HCT116 (cell line): Measurements from ENCODE around the gene PDE2A. TPM values are rescaled to one million over a fixed set of nuclear protein-coding genes. Genes with fewer than 3 reads are reported as not detected.

Experiments used
- ATAC-seq: fragments of 200-7000 bp; cut with Tn5 transposase; 2 replicates; pipeline ENCODE4 v1.9.1; 2020; ENCODE audit warnings: mild to moderate bottlenecking, moderate library complexity
- BruUV-seq: library from RNA; stranded (reverse); fragments of 400-500 nt; replicated peaks from 2 replicates; lab custom pipeline; 2021; lab: Mats Ljungman, UMichigan
- CTCF ChIA-PET: fragments of 300-600 bp; sonication (Branson Sonifier 250); formaldehyde crosslinking; loops from one replicate; lab custom pipeline; 2021; ENCODE audit warnings: antibody characterized with exemption; lab: Charles Lee
- POLR2A ChIA-PET: fragments of 300-600, 350-600 bp; sonication (Branson Sonifier 250); formaldehyde crosslinking; loops from one replicate; lab custom pipeline; 2021; ENCODE audit warnings: antibody characterized with exemption; lab: Charles Lee
- RAD21 ChIA-PET, 2 experiments: fragments of 300-600 bp; sonication (Branson Sonifier 250); formaldehyde crosslinking; loops; one replicate each; lab custom pipeline; 2023; ENCODE audit warnings: low total read pairs in 2 of 2; ENCODE audit not compliant: uncharacterized antibody in 2 of 2, unreplicated experiment in 2 of 2, low non-redundant PET in 1 of 2; lab: Charles Lee
- DNase-seq: peaks from one replicate; pipeline ENCODE4 v3.0.0-alpha.2; 2010; ENCODE audit warnings: low read depth, low spot score
- H2AFZ ChIP-seq: fragments of 200-600 bp; shearing (Covaris generic), sonication (generic); 2 replicates; pipeline ENCODE4 v1.6.1; 2017; ENCODE audit warnings: low read depth, mixed run types, mixed read lengths, antibody characterized with exemption, low read length; ENCODE audit not compliant: poor library complexity, severe bottlenecking
- H3K27ac ChIP-seq: 2 replicates; pipeline ENCODE4 v1.5.1; 2012; ENCODE audit warnings: low read depth, low read length
- H3K27me3 ChIP-seq: fragments of 200-600 bp; sonication (generic); 2 replicates; pipeline ENCODE4 v1.6.1; 2016; ENCODE audit warnings: mixed run types, low read length, mixed read lengths; ENCODE audit not compliant: insufficient read depth
- H3K36me3 ChIP-seq, 2 experiments: fragments of 200-500 bp in 1 of 2; fragments of 200-600 bp in 1 of 2; sonication (Bioruptor generic) in 1 of 2; sonication (generic) in 1 of 2; 2 replicates each; pipeline versions ENCODE4 v1.5.1 to v1.6.1; 2014 to 2016; ENCODE audit warnings: low read length in 2 of 2, inconsistent platforms in 1 of 2, mixed read lengths in 1 of 2, mixed run types in 1 of 2; ENCODE audit not compliant: insufficient read depth in 2 of 2, control insufficient read depth in 1 of 2
- H3K4me1 ChIP-seq, 2 experiments: fragments of 200-600 bp in 1 of 2; sonication (generic) in 1 of 2; 2 replicates each; pipeline versions ENCODE4 v1.5.1 to v1.6.1; 2012 to 2017; ENCODE audit warnings: low read length in 2 of 2, inconsistent platforms in 1 of 2, mild to moderate bottlenecking in 1 of 2, mixed read lengths in 1 of 2, mixed run types in 1 of 2, moderate library complexity in 1 of 2; ENCODE audit not compliant: insufficient read depth in 2 of 2, control insufficient read depth in 1 of 2
- H3K4me2 ChIP-seq: fragments of 200-600 bp; sonication (generic); 2 replicates; pipeline ENCODE4 v1.6.1; 2017; ENCODE audit warnings: mixed run types, low read length, mixed read lengths
- H3K4me3 ChIP-seq, 2 experiments: fragments of 200-600 bp in 1 of 2; sonication (generic) in 1 of 2; replicated peaks in 1 of 2; 2 replicates each; pipeline ENCODE4 v1.5.1; 2011 to 2016; ENCODE audit warnings: low read length in 2 of 2, control low read depth in 1 of 2, low read depth in 1 of 2, mild to moderate bottlenecking in 1 of 2, mixed read lengths in 1 of 2, mixed run types in 1 of 2
- H3K79me2 ChIP-seq: fragments of 200-600 bp; sonication (generic); 2 replicates; pipeline ENCODE4 v1.6.1; 2017; ENCODE audit warnings: mild to moderate bottlenecking, mixed run types, low read length, moderate library complexity, mixed read lengths; ENCODE audit not compliant: insufficient read depth
- H3K9ac ChIP-seq: fragments of 200-600 bp; sonication (generic); 2 replicates; pipeline ENCODE4 v1.6.1; 2016; ENCODE audit warnings: low read length, mixed read lengths
- H3K9me2 ChIP-seq: fragments of 200-600 bp; sonication (generic), shearing (Covaris generic); 2 replicates; pipeline ENCODE4 v1.6.1; 2017; ENCODE audit warnings: mixed run types, mild to moderate bottlenecking, moderate library complexity; ENCODE audit not compliant: insufficient read depth
- H3K9me3 ChIP-seq, 2 experiments: fragments of 200-500 bp in 1 of 2; fragments of 200-600 bp in 1 of 2; sonication (Bioruptor generic) in 1 of 2; sonication (generic) in 1 of 2; 2 replicates each; pipeline ENCODE4 v1.6.1; 2014 to 2017; ENCODE audit warnings: low read length in 2 of 2, mixed read lengths in 2 of 2, inconsistent platforms in 1 of 2, low read depth in 1 of 2, mild to moderate bottlenecking in 1 of 2, mixed run types in 1 of 2, moderate library complexity in 1 of 2; ENCODE audit not compliant: control insufficient read depth in 1 of 2, insufficient read depth in 1 of 2
- H4K20me1 ChIP-seq: fragments of 200-600 bp; sonication (generic), shearing (Covaris generic); 2 replicates; pipeline ENCODE4 v1.6.1; 2017; ENCODE audit warnings: mixed run types, mild to moderate bottlenecking, moderate library complexity; ENCODE audit not compliant: insufficient read depth
- CBX3 ChIP-seq: IDR thresholded peaks from 2 replicates; pipeline ENCODE4 v1.6.1; 2012; ENCODE audit warnings: low read depth
- CEBPB ChIP-seq: IDR thresholded peaks from 2 replicates; pipeline ENCODE4 v1.6.1; 2012; ENCODE audit warnings: low read depth
- CTCF ChIP-seq, 3 experiments: fragments of 200-600 bp in 1 of 3; sonication (generic) in 1 of 3; IDR thresholded peaks in 2 of 3; conservative IDR thresholded peaks in 1 of 3; 2 replicates each; pipeline ENCODE4 v1.5.1; 2012 to 2017; ENCODE audit warnings: low read depth in 2 of 3, low read length in 2 of 3, antibody characterized with exemption in 1 of 3, borderline replicate concordance in 1 of 3, control low read depth in 1 of 3, mild to moderate bottlenecking in 1 of 3, mixed read lengths in 1 of 3, mixed run types in 1 of 3, moderate library complexity in 1 of 3; ENCODE audit not compliant: insufficient read depth in 1 of 3
- EGR1 ChIP-seq: IDR thresholded peaks from 2 replicates; pipeline ENCODE4 v1.6.1; 2012; ENCODE audit warnings: low read depth
- ELF1 ChIP-seq: IDR thresholded peaks from 2 replicates; pipeline ENCODE4 v1.6.1; 2012; ENCODE audit warnings: low read depth, borderline replicate concordance
- EZH2 ChIP-seq: fragments of 200-600 bp; sonication (generic); IDR thresholded peaks from 2 replicates; pipeline ENCODE4 v1.6.1; 2017; ENCODE audit warnings: antibody characterized with exemption, mixed run types
- FOSL1 ChIP-seq: IDR thresholded peaks from 2 replicates; pipeline ENCODE4 v1.6.1; 2012; ENCODE audit warnings: low read depth
- POLR2A ChIP-seq: IDR thresholded peaks from 2 replicates; pipeline ENCODE4 v1.7.0; 2011; ENCODE audit warnings: borderline replicate concordance; ENCODE audit not compliant: insufficient read depth, insufficient read length; ENCODE audit errors: extremely low read depth
- POLR2AphosphoS5 ChIP-seq: IDR thresholded peaks from 2 replicates; pipeline ENCODE4 v1.6.1; 2011; ENCODE audit warnings: mild to moderate bottlenecking, low read depth, low read length, moderate library complexity
- RAD21 ChIP-seq: IDR thresholded peaks from 2 replicates; pipeline ENCODE4 v1.6.1; 2012; ENCODE audit warnings: low read depth, mild to moderate bottlenecking
- REST ChIP-seq: IDR thresholded peaks from 2 replicates; pipeline ENCODE4 v1.6.1; 2012; ENCODE audit warnings: low read depth
- SIN3A ChIP-seq: IDR thresholded peaks from 2 replicates; pipeline ENCODE4 v1.6.1; 2012; ENCODE audit warnings: low read depth
- SRF ChIP-seq: IDR thresholded peaks from 2 replicates; pipeline ENCODE4 v1.6.1; 2012; ENCODE audit warnings: low read depth
- TCF7L2 ChIP-seq: IDR thresholded peaks from 2 replicates; pipeline ENCODE4 v1.7.0; 2011; ENCODE audit warnings: borderline replicate concordance, inconsistent platforms; ENCODE audit not compliant: insufficient read depth, insufficient read length; ENCODE audit errors: extremely low read depth
- YY1 ChIP-seq: IDR thresholded peaks from 2 replicates; pipeline ENCODE4 v1.6.1; 2011; ENCODE audit warnings: low read length, low read depth, moderate library complexity, mild to moderate bottlenecking; ENCODE audit not compliant: insufficient replicate concordance; ENCODE audit errors: extremely low read depth
- ZFX ChIP-seq: fragments of 450-650 bp; IDR thresholded peaks from 2 replicates; pipeline ENCODE4 v1.6.1; 2017
- ZNF274 ChIP-seq: fragments of 200-500 bp; sonication (Bioruptor generic); IDR thresholded peaks from 2 replicates; pipeline ENCODE4 v1.6.1; 2014; ENCODE audit warnings: mild to moderate bottlenecking, low read depth, low read length, inconsistent platforms
- intact Hi-C: fragments of 100-400 bp; cut with micrococcal nuclease; formaldehyde crosslinking; loops from 2 replicates; pipeline ENCODE4 v1.10.0; 2022
- total RNA-seq: library from RNA; stranded (reverse); gene quantifications from one replicate; pipeline ENCODE4 v1.2.1, GENCODE V29; 2021; ENCODE audit not compliant: unreplicated experiment
- TF ChIP-seq, protein P1 (sequence below): IDR thresholded peaks from 2 replicates; pipeline ENCODE4 v1.6.1; 2012
- TF ChIP-seq, protein P2 (sequence below): IDR thresholded peaks from 2 replicates; pipeline ENCODE4 v1.6.1; 2012
- TF ChIP-seq, protein P3 (sequence below): IDR thresholded peaks from 2 replicates; pipeline ENCODE4 v1.6.1; 2011; ENCODE audit warnings: mild to moderate bottlenecking, low read length, moderate library complexity; ENCODE audit not compliant: insufficient replicate concordance; ENCODE audit errors: extremely low read depth

The PDE2A gene
- total RNA-seq, 1 experiment from 2014 or later, result 7.6 TPM

DNA sequence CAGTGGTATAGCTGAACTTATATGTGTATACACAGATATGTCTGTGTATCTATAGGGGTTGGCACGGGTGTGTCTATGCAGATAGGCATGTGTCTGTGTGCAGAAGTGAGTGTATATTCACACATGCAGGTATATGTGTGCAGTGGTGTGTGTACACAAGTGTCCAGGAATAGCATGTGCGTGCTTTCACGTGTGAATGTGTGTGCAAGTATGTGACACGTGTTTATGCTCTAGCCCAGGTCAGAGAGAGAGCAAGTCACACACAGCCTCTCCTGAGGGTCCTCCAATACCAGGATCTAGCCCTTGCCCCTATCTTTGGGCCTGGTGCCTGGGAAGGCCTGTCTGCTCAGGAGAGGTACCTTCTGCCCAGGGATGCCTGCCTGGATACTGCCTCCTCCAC, 26.3 kb downstream of the PDE2A start:
- Histone ChIP-seq H3K4me3 (no peak overlapping the region), H2AFZ (no peak overlapping the region), H3K9me2 (no peaks in the 10 kb centered on the region), H3K4me2 (no peak overlapping the region), H3K9ac (no peak overlapping the region), H3K9me3 (no peaks in the 10 kb centered on the region), H3K79me2 (no peaks in the 10 kb centered on the region), H3K27me3 (no peaks in the 10 kb centered on the region), H3K4me1 (peaks cover 4 to 11% of the 10 kb centered on the region in 2 experiments; a peak in 2 of 4 replicates), H4K20me1 (no peaks in the 10 kb centered on the region), H3K27ac (no peak overlapping the region), H3K36me3 (no peaks in the 10 kb centered on the region)
- no peak for TF ChIP-seq REST
- TF ChIP-seq, protein P1, sequence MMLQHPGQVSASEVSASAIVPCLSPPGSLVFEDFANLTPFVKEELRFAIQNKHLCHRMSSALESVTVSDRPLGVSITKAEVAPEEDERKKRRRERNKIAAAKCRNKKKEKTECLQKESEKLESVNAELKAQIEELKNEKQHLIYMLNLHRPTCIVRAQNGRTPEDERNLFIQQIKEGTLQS, result no peak
- no peak for TF ChIP-seq ZFX
- no peak for TF ChIP-seq RAD21
- TF ChIP-seq POLR2AphosphoS5, result no peak
- no peak for TF ChIP-seq POLR2A
- no peak for TF ChIP-seq ZNF274
- TF ChIP-seq ELF1, result no peak
- TF ChIP-seq CBX3, result no peak
- TF ChIP-seq TCF7L2, result no peak
- TF ChIP-seq EGR1, result no peak
- TF ChIP-seq CTCF (IDR thresholded peaks at IDR 0.05 in 2 of 3, conservative IDR thresholded peaks at IDR 0.05 in 1 of 3; ENCODE audit: borderline replicate concordance in 1 of 3, insufficient read depth in 1 of 3, low read depth in 2 of 3, low read length in 2 of 3), result no peak
- TF ChIP-seq FOSL1, result no peak
- TF ChIP-seq SIN3A, result no peak
- TF ChIP-seq, protein P2, sequence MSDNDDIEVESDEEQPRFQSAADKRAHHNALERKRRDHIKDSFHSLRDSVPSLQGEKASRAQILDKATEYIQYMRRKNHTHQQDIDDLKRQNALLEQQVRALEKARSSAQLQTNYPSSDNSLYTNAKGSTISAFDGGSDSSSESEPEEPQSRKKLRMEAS, result no peak
- TF ChIP-seq YY1, result no peak
- TF ChIP-seq, protein P3, sequence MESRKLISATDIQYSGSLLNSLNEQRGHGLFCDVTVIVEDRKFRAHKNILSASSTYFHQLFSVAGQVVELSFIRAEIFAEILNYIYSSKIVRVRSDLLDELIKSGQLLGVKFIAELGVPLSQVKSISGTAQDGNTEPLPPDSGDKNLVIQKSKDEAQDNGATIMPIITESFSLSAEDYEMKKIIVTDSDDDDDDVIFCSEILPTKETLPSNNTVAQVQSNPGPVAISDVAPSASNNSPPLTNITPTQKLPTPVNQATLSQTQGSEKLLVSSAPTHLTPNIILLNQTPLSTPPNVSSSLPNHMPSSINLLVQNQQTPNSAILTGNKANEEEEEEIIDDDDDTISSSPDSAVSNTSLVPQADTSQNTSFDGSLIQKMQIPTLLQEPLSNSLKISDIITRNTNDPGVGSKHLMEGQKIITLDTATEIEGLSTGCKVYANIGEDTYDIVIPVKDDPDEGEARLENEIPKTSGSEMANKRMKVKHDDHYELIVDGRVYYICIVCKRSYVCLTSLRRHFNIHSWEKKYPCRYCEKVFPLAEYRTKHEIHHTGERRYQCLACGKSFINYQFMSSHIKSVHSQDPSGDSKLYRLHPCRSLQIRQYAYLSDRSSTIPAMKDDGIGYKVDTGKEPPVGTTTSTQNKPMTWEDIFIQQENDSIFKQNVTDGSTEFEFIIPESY, result no peak
- TF ChIP-seq EZH2, result no peak
- no peak for TF ChIP-seq SRF
- no peak for TF ChIP-seq CEBPB
- BruUV-seq, result no TSS peak
- ChIA-PET CTCF (no interaction called here), POLR2A (no interaction called here), RAD21 (no interaction called here)
- intact Hi-C loops, result no loop called here
- DNase-seq, result no peak
- ATAC-seq, result no peak
